HCT116 (cell line): ENCODE results near the gene ASAP2. TPM values are rescaled to one million over a fixed set of nuclear protein-coding genes. Genes with fewer than 3 reads are reported as not detected.

ENCODE experiments used
- ATAC-seq: fragments of 200-7000 bp; cut with Tn5 transposase; 2 replicates; pipeline ENCODE4 v1.9.1; 2020; ENCODE audit warnings: mild to moderate bottlenecking, moderate library complexity
- BruUV-seq: library from RNA; stranded (reverse); fragments of 400-500 nt; replicated peaks from 2 replicates; lab custom pipeline; 2021; lab: Mats Ljungman, UMichigan
- CTCF ChIA-PET: fragments of 300-600 bp; sonication (Branson Sonifier 250); formaldehyde crosslinking; loops from one replicate; lab custom pipeline; 2021; ENCODE audit warnings: antibody characterized with exemption; lab: Charles Lee
- POLR2A ChIA-PET: fragments of 300-600, 350-600 bp; sonication (Branson Sonifier 250); formaldehyde crosslinking; loops from one replicate; lab custom pipeline; 2021; ENCODE audit warnings: antibody characterized with exemption; lab: Charles Lee
- RAD21 ChIA-PET, 2 experiments: fragments of 300-600 bp; sonication (Branson Sonifier 250); formaldehyde crosslinking; loops; one replicate each; lab custom pipeline; 2023; ENCODE audit warnings: low total read pairs in 2 of 2; ENCODE audit not compliant: uncharacterized antibody in 2 of 2, unreplicated experiment in 2 of 2, low non-redundant PET in 1 of 2; lab: Charles Lee
- DNase-seq: peaks from one replicate; pipeline ENCODE4 v3.0.0-alpha.2; 2010; ENCODE audit warnings: low read depth, low spot score
- H2AFZ ChIP-seq: fragments of 200-600 bp; shearing (Covaris generic), sonication (generic); 2 replicates; pipeline ENCODE4 v1.6.1; 2017; ENCODE audit warnings: low read depth, mixed run types, mixed read lengths, antibody characterized with exemption, low read length; ENCODE audit not compliant: poor library complexity, severe bottlenecking
- H3K27ac ChIP-seq: 2 replicates; pipeline ENCODE4 v1.5.1; 2012; ENCODE audit warnings: low read depth, low read length
- H3K27me3 ChIP-seq: fragments of 200-600 bp; sonication (generic); 2 replicates; pipeline ENCODE4 v1.6.1; 2016; ENCODE audit warnings: mixed run types, low read length, mixed read lengths; ENCODE audit not compliant: insufficient read depth
- H3K36me3 ChIP-seq, 2 experiments: fragments of 200-500 bp in 1 of 2; fragments of 200-600 bp in 1 of 2; sonication (Bioruptor generic) in 1 of 2; sonication (generic) in 1 of 2; 2 replicates each; pipeline versions ENCODE4 v1.5.1 to v1.6.1; 2014 to 2016; ENCODE audit warnings: low read length in 2 of 2, inconsistent platforms in 1 of 2, mixed read lengths in 1 of 2, mixed run types in 1 of 2; ENCODE audit not compliant: insufficient read depth in 2 of 2, control insufficient read depth in 1 of 2
- H3K4me1 ChIP-seq, 2 experiments: fragments of 200-600 bp in 1 of 2; sonication (generic) in 1 of 2; 2 replicates each; pipeline versions ENCODE4 v1.5.1 to v1.6.1; 2012 to 2017; ENCODE audit warnings: low read length in 2 of 2, inconsistent platforms in 1 of 2, mild to moderate bottlenecking in 1 of 2, mixed read lengths in 1 of 2, mixed run types in 1 of 2, moderate library complexity in 1 of 2; ENCODE audit not compliant: insufficient read depth in 2 of 2, control insufficient read depth in 1 of 2
- H3K4me2 ChIP-seq: fragments of 200-600 bp; sonication (generic); 2 replicates; pipeline ENCODE4 v1.6.1; 2017; ENCODE audit warnings: mixed run types, low read length, mixed read lengths
- H3K4me3 ChIP-seq, 2 experiments: fragments of 200-600 bp in 1 of 2; sonication (generic) in 1 of 2; replicated peaks in 1 of 2; 2 replicates each; pipeline ENCODE4 v1.5.1; 2011 to 2016; ENCODE audit warnings: low read length in 2 of 2, control low read depth in 1 of 2, low read depth in 1 of 2, mild to moderate bottlenecking in 1 of 2, mixed read lengths in 1 of 2, mixed run types in 1 of 2
- H3K79me2 ChIP-seq: fragments of 200-600 bp; sonication (generic); 2 replicates; pipeline ENCODE4 v1.6.1; 2017; ENCODE audit warnings: mild to moderate bottlenecking, mixed run types, low read length, moderate library complexity, mixed read lengths; ENCODE audit not compliant: insufficient read depth
- H3K9ac ChIP-seq: fragments of 200-600 bp; sonication (generic); 2 replicates; pipeline ENCODE4 v1.6.1; 2016; ENCODE audit warnings: low read length, mixed read lengths
- H3K9me2 ChIP-seq: fragments of 200-600 bp; sonication (generic), shearing (Covaris generic); 2 replicates; pipeline ENCODE4 v1.6.1; 2017; ENCODE audit warnings: mixed run types, mild to moderate bottlenecking, moderate library complexity; ENCODE audit not compliant: insufficient read depth
- H3K9me3 ChIP-seq, 2 experiments: fragments of 200-500 bp in 1 of 2; fragments of 200-600 bp in 1 of 2; sonication (Bioruptor generic) in 1 of 2; sonication (generic) in 1 of 2; 2 replicates each; pipeline ENCODE4 v1.6.1; 2014 to 2017; ENCODE audit warnings: low read length in 2 of 2, mixed read lengths in 2 of 2, inconsistent platforms in 1 of 2, low read depth in 1 of 2, mild to moderate bottlenecking in 1 of 2, mixed run types in 1 of 2, moderate library complexity in 1 of 2; ENCODE audit not compliant: control insufficient read depth in 1 of 2, insufficient read depth in 1 of 2
- H4K20me1 ChIP-seq: fragments of 200-600 bp; sonication (generic), shearing (Covaris generic); 2 replicates; pipeline ENCODE4 v1.6.1; 2017; ENCODE audit warnings: mixed run types, mild to moderate bottlenecking, moderate library complexity; ENCODE audit not compliant: insufficient read depth
- ATF3 ChIP-seq: IDR thresholded peaks from 2 replicates; pipeline ENCODE4 v1.6.1; 2012
- CBX3 ChIP-seq: IDR thresholded peaks from 2 replicates; pipeline ENCODE4 v1.6.1; 2012; ENCODE audit warnings: low read depth
- CEBPB ChIP-seq: IDR thresholded peaks from 2 replicates; pipeline ENCODE4 v1.6.1; 2012; ENCODE audit warnings: low read depth
- CTCF ChIP-seq, 3 experiments: fragments of 200-600 bp in 1 of 3; sonication (generic) in 1 of 3; IDR thresholded peaks in 2 of 3; conservative IDR thresholded peaks in 1 of 3; 2 replicates each; pipeline ENCODE4 v1.5.1; 2012 to 2017; ENCODE audit warnings: low read depth in 2 of 3, low read length in 2 of 3, antibody characterized with exemption in 1 of 3, borderline replicate concordance in 1 of 3, control low read depth in 1 of 3, mild to moderate bottlenecking in 1 of 3, mixed read lengths in 1 of 3, mixed run types in 1 of 3, moderate library complexity in 1 of 3; ENCODE audit not compliant: insufficient read depth in 1 of 3
- ELF1 ChIP-seq: IDR thresholded peaks from 2 replicates; pipeline ENCODE4 v1.6.1; 2012; ENCODE audit warnings: low read depth, borderline replicate concordance
- EZH2 ChIP-seq: fragments of 200-600 bp; sonication (generic); IDR thresholded peaks from 2 replicates; pipeline ENCODE4 v1.6.1; 2017; ENCODE audit warnings: antibody characterized with exemption, mixed run types
- EZH2phosphoT487 ChIP-seq: fragments of 200-600 bp; IDR thresholded peaks from 2 replicates; pipeline ENCODE4 v1.6.1; 2018; ENCODE audit warnings: antibody characterized with exemption, borderline replicate concordance
- JUND ChIP-seq: IDR thresholded peaks from 2 replicates; pipeline ENCODE4 v1.6.1; 2012
- POLR2A ChIP-seq: IDR thresholded peaks from 2 replicates; pipeline ENCODE4 v1.7.0; 2011; ENCODE audit warnings: borderline replicate concordance; ENCODE audit not compliant: insufficient read depth, insufficient read length; ENCODE audit errors: extremely low read depth
- POLR2AphosphoS5 ChIP-seq: IDR thresholded peaks from 2 replicates; pipeline ENCODE4 v1.6.1; 2011; ENCODE audit warnings: mild to moderate bottlenecking, low read depth, low read length, moderate library complexity
- RAD21 ChIP-seq: IDR thresholded peaks from 2 replicates; pipeline ENCODE4 v1.6.1; 2012; ENCODE audit warnings: low read depth, mild to moderate bottlenecking
- REST ChIP-seq: IDR thresholded peaks from 2 replicates; pipeline ENCODE4 v1.6.1; 2012; ENCODE audit warnings: low read depth
- SIN3A ChIP-seq: IDR thresholded peaks from 2 replicates; pipeline ENCODE4 v1.6.1; 2012; ENCODE audit warnings: low read depth
- TCF7L2 ChIP-seq: IDR thresholded peaks from 2 replicates; pipeline ENCODE4 v1.7.0; 2011; ENCODE audit warnings: borderline replicate concordance, inconsistent platforms; ENCODE audit not compliant: insufficient read depth, insufficient read length; ENCODE audit errors: extremely low read depth
- YY1 ChIP-seq: IDR thresholded peaks from 2 replicates; pipeline ENCODE4 v1.6.1; 2011; ENCODE audit warnings: low read length, low read depth, moderate library complexity, mild to moderate bottlenecking; ENCODE audit not compliant: insufficient replicate concordance; ENCODE audit errors: extremely low read depth
- ZFX ChIP-seq: fragments of 450-650 bp; IDR thresholded peaks from 2 replicates; pipeline ENCODE4 v1.6.1; 2017
- ZNF274 ChIP-seq: fragments of 200-500 bp; sonication (Bioruptor generic); IDR thresholded peaks from 2 replicates; pipeline ENCODE4 v1.6.1; 2014; ENCODE audit warnings: mild to moderate bottlenecking, low read depth, low read length, inconsistent platforms
- intact Hi-C: fragments of 100-400 bp; cut with micrococcal nuclease; formaldehyde crosslinking; loops from 2 replicates; pipeline ENCODE4 v1.10.0; 2022
- total RNA-seq: library from RNA; stranded (reverse); gene quantifications from one replicate; pipeline ENCODE4 v1.2.1, GENCODE V29; 2021; ENCODE audit not compliant: unreplicated experiment
- TF ChIP-seq, protein P1 (sequence below): IDR thresholded peaks from 2 replicates; pipeline ENCODE4 v1.6.1; 2012
- TF ChIP-seq, protein P2 (sequence below): IDR thresholded peaks from 2 replicates; pipeline ENCODE4 v1.6.1; 2011; ENCODE audit warnings: mild to moderate bottlenecking, low read length, moderate library complexity; ENCODE audit not compliant: insufficient replicate concordance; ENCODE audit errors: extremely low read depth

Gene ASAP2
- total RNA-seq, 1 experiment from 2014 or later, result 16.5 TPM

- Histone ChIP-seq H3K36me3 (no peaks in the 10 kb centered on the region), H3K9ac (no peak overlapping the region)
- TF ChIP-seq YY1 (no peak), ELF1 (no peak), POLR2A (no peak), REST (no peak), EZH2 (no peak), TCF7L2 (no peak), POLR2AphosphoS5 (no peak), ZNF274 (no peak), SIN3A (no peak), EZH2phosphoT487 (no peak), ZFX (no peak), CEBPB (no peak), ATF3 (no peak), CBX3 (no peak), RAD21 (no peak), CTCF (IDR thresholded peaks at IDR 0.05 in 2 of 3, conservative IDR thresholded peaks at IDR 0.05 in 1 of 3; ENCODE audit: borderline replicate concordance in 1 of 3, insufficient read depth in 1 of 3, low read depth in 2 of 3, low read length in 2 of 3) (no peak), JUND (no peak)
- TF ChIP-seq, protein P1, sequence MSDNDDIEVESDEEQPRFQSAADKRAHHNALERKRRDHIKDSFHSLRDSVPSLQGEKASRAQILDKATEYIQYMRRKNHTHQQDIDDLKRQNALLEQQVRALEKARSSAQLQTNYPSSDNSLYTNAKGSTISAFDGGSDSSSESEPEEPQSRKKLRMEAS, result no peak
- TF ChIP-seq, protein P2, sequence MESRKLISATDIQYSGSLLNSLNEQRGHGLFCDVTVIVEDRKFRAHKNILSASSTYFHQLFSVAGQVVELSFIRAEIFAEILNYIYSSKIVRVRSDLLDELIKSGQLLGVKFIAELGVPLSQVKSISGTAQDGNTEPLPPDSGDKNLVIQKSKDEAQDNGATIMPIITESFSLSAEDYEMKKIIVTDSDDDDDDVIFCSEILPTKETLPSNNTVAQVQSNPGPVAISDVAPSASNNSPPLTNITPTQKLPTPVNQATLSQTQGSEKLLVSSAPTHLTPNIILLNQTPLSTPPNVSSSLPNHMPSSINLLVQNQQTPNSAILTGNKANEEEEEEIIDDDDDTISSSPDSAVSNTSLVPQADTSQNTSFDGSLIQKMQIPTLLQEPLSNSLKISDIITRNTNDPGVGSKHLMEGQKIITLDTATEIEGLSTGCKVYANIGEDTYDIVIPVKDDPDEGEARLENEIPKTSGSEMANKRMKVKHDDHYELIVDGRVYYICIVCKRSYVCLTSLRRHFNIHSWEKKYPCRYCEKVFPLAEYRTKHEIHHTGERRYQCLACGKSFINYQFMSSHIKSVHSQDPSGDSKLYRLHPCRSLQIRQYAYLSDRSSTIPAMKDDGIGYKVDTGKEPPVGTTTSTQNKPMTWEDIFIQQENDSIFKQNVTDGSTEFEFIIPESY, result no peak
- TF ChIP-seq, all 23 proteins: peak for 0
- H3K4me1 ChIP-seq, result peaks cover 6 to 16% of the 10 kb centered on the region in 2 experiments; a peak in 3 of 4 replicates
- no peak overlapping the region for H3K27ac ChIP-seq
- ChIA-PET CTCF (no interaction called here), POLR2A (no interaction called here), RAD21 (no interaction called here)
- H2AFZ ChIP-seq, result no peak overlapping the region
- intact Hi-C loops, result no loop called here
- H3K4me3 ChIP-seq, result no peak overlapping the region
- no peaks in the 10 kb centered on the region for H3K9me2 ChIP-seq
- no peaks in the 10 kb centered on the region for H3K79me2 ChIP-seq
- ATAC-seq, result no peak
- H3K4me2 ChIP-seq, result no peak overlapping the region
- BruUV-seq, result no TSS peak
- H4K20me1 ChIP-seq, result no peaks in the 10 kb centered on the region
- H3K27me3 ChIP-seq, result no peaks in the 10 kb centered on the region
- DNase-seq, result no peak
- H3K9me3 ChIP-seq, result no peaks in the 10 kb centered on the region
These were observed 93.6 kb downstream of the ASAP2 start for GRCh38 chr2:9300214-9300613.
